OCI-LY7 (cell line): ENCODE measurements around the gene BAIAP2L1.

ENCODE experiments used
- CTCF ChIP-seq: fragments of 200-600 bp; sonication (generic); conservative IDR thresholded peaks from 2 replicates; pipeline ENCODE4 v1.5.1; 2014; ENCODE audit warnings: mild to moderate bottlenecking, antibody characterized with exemption, low read length, moderate library complexity, mixed read lengths
- EZH2phosphoT487 ChIP-seq: fragments of 200-600 bp; sonication (generic); IDR thresholded peaks from 2 replicates; pipeline ENCODE4 v1.6.1; 2018; ENCODE audit warnings: low read depth, borderline replicate concordance, mild to moderate bottlenecking, mixed run types, antibody characterized with exemption, low read length, moderate library complexity, mixed read lengths

- TF ChIP-seq CTCF, result no peak
- no peak for TF ChIP-seq EZH2phosphoT487
These were observed 148.3 kb downstream of the BAIAP2L1 start for GRCh38 chr7:98252425-98253054.
